K562 (cell line): ENCODE measurements around the gene BMP2. TPM values are rescaled to one million over a fixed set of nuclear protein-coding genes. Genes with fewer than 3 reads are reported as not detected.

Source experiments
- ATAC-seq: fragments of 200-7000 bp; cut with Tn5 transposase; 3 replicates; pipeline ENCODE4 v1.9.1; 2020; ENCODE audit warnings: moderate library complexity
- BruUV-seq: library from RNA; stranded (reverse); fragments of 400-500 nt; replicated peaks from 2 replicates; lab custom pipeline; 2021; lab: Mats Ljungman, UMichigan
- CTCF ChIA-PET: fragments of 300-600 bp; formaldehyde crosslinking; extraction: SDS; loops from one replicate; lab custom pipeline; 2021; ENCODE audit warnings: low intra/inter-chr PET ratio; lab: Yijun Ruan, JAX
- POLR2A ChIA-PET: fragments of 300-600, 350-650 bp; sonication (Branson Sonifier 250); formaldehyde crosslinking; extraction: SDS; loops from one replicate; lab custom pipeline; 2021; ENCODE audit warnings: antibody characterized with exemption, inconsistent platforms; lab: Yijun Ruan, JAX
- DNase-seq, 4 experiments: peaks; one replicate each; pipeline versions ENCODE4 v3.0.0 to v3.0.0-alpha.2; 2011 to 2018; ENCODE audit warnings: low spot score in 3 of 4, mixed read lengths in 3 of 4; ENCODE audit errors: extremely low read depth in 1 of 4
- FAIRE-seq: peaks from 2 replicates; lab custom pipeline; 2011; peaks lifted over from hg19 to GRCh38; lab: Jason Lieb, UNC
- H2AFZ ChIP-seq: 2 replicates; pipeline ENCODE4 v1.6.0; 2011; ENCODE audit warnings: low read depth, low read length, control low read depth, inconsistent platforms
- H3K27ac ChIP-seq: fragments of 200-600 bp; 3 replicates; pipeline ENCODE4 v1.8.0; 2011; ENCODE audit warnings: low read depth, mild to moderate bottlenecking, control low read depth, inconsistent platforms, low read length, moderate library complexity, mixed read lengths; ENCODE audit errors: extremely low read depth
- H3K27me3 ChIP-seq, 2 experiments: fragments of 300-600 bp in 1 of 2; 2 replicates in 1 of 2; 3 replicates in 1 of 2; pipeline versions ENCODE4 v1.6.0 to v1.8.0; 2011; ENCODE audit warnings: inconsistent platforms in 2 of 2, low read length in 2 of 2, mild to moderate bottlenecking in 1 of 2, mixed read lengths in 1 of 2, moderate library complexity in 1 of 2; ENCODE audit not compliant: control insufficient read depth in 2 of 2, insufficient read depth in 2 of 2
- H3K36me3 ChIP-seq: fragments of 300-600 bp; 3 replicates; pipeline ENCODE4 v1.8.0; 2011; ENCODE audit warnings: mild to moderate bottlenecking, low read length, inconsistent platforms; ENCODE audit not compliant: control insufficient read depth, insufficient read depth
- H3K4me1 ChIP-seq, 2 experiments: fragments of 200-600 bp in 1 of 2; replicated peaks in 1 of 2; 2 replicates in 1 of 2; 3 replicates in 1 of 2; pipeline versions ENCODE4 v1.5.1 to v1.8.0; 2011; ENCODE audit warnings: inconsistent platforms in 2 of 2, low read length in 2 of 2, mild to moderate bottlenecking in 1 of 2, mixed read lengths in 1 of 2, moderate library complexity in 1 of 2; ENCODE audit not compliant: control insufficient read depth in 2 of 2, insufficient read depth in 2 of 2
- H3K4me2 ChIP-seq: 2 replicates; pipeline ENCODE4 v1.6.1; 2011; ENCODE audit warnings: low read length, control low read depth, inconsistent platforms, mixed read lengths; ENCODE audit not compliant: insufficient read depth
- H3K4me3 ChIP-seq: fragments of 200-600 bp; sonication (generic), shearing (Covaris generic); 2 replicates; pipeline ENCODE4 v1.5.1; 2016; ENCODE audit warnings: control low read depth, inconsistent platforms
- H3K79me2 ChIP-seq: fragments of 200-600 bp; 3 replicates; pipeline ENCODE4 v1.8.0; 2011; ENCODE audit warnings: low read length, inconsistent platforms; ENCODE audit not compliant: control insufficient read depth, insufficient read depth
- H3K9ac ChIP-seq, 2 experiments: 2 replicates each; pipeline versions ENCODE4 v1.6.0 to v1.6.1; 2011; ENCODE audit warnings: low read depth in 2 of 2, low read length in 2 of 2, control low read depth in 1 of 2, inconsistent platforms in 1 of 2, mild to moderate bottlenecking in 1 of 2, mixed read lengths in 1 of 2; ENCODE audit not compliant: insufficient read depth in 1 of 2
- H3K9me1 ChIP-seq: one replicate; pipeline ENCODE4 v1.6.0; 2011; ENCODE audit warnings: inconsistent platforms, mild to moderate bottlenecking, low read length, moderate library complexity; ENCODE audit not compliant: control insufficient read depth, insufficient read depth
- H3K9me3 ChIP-seq: replicated peaks from 2 replicates; pipeline ENCODE4 v1.5.1; 2011; ENCODE audit warnings: low read depth, low read length, inconsistent platforms; ENCODE audit not compliant: control insufficient read depth, insufficient read depth
- H4K20me1 ChIP-seq: replicated peaks from 2 replicates; pipeline ENCODE4 v1.6.1; 2011; ENCODE audit warnings: low read length, inconsistent platforms, mixed read lengths; ENCODE audit not compliant: control insufficient read depth, insufficient read depth
- ARID1B ChIP-seq: fragments of 450-650 bp; IDR thresholded peaks from 2 replicates; pipeline ENCODE4 v1.6.1; 2016; ENCODE audit warnings: antibody characterized with exemption, mild to moderate bottlenecking, inconsistent platforms
- ARID2 ChIP-seq: fragments of 450-650 bp; IDR thresholded peaks from 2 replicates; pipeline ENCODE4 v1.6.1; 2017; ENCODE audit warnings: antibody characterized with exemption, mild to moderate bottlenecking
- BACH1 ChIP-seq: fragments of 200-800 bp; sonication (Bioruptor generic); IDR thresholded peaks from 2 replicates; pipeline ENCODE4 v1.6.1; 2016; ENCODE audit warnings: missing genetic modification characterization, missing compliant biosample characterization
- MECOM ChIP-seq: fragments of 250-450 bp; sonication (Bioruptor Pico); IDR thresholded peaks from 2 replicates; pipeline ENCODE4 v1.8.0; 2022; ENCODE audit warnings: inconsistent platforms
- MEF2A ChIP-seq: IDR thresholded peaks from 2 replicates; pipeline ENCODE4 v1.6.1; 2011; ENCODE audit warnings: low read depth, mild to moderate bottlenecking, low read length, moderate library complexity; ENCODE audit not compliant: control insufficient read depth
- THAP7 ChIP-seq: fragments of 250-450 bp; sonication (Bioruptor Pico); IDR thresholded peaks from 2 replicates; pipeline ENCODE4 v1.5.0; 2021
- ZBTB17 ChIP-seq: fragments of 450-650 bp; formaldehyde crosslinking; IDR thresholded peaks from 2 replicates; pipeline ENCODE4 v1.4.0; 2020; ENCODE audit warnings: mild to moderate bottlenecking
- ZBTB5 ChIP-seq: fragments of 450-650 bp; IDR thresholded peaks from 2 replicates; pipeline ENCODE4 v1.6.1; 2017; ENCODE audit warnings: antibody characterized with exemption
- ZNF184 ChIP-seq: sonication (generic); formaldehyde crosslinking; IDR thresholded peaks from 2 replicates; pipeline ENCODE4 v1.5.0; 2020; ENCODE audit warnings: missing genetic modification reagents
- WGBS: fragments of 100-300 bp; shearing (Covaris generic); methylation state at CpG from one replicate; pipeline ENCODE4 v1.1.6; 2016; ENCODE audit warnings: low coverage, mixed read lengths; ENCODE audit not compliant: insufficient coverage; ENCODE audit errors: missing lambda C conversion rate; 5-methylcytosine and 5-hydroxymethylcytosine counted together
- in situ Hi-C: fragments of 300-500 bp; cut with MboI; formaldehyde crosslinking; loops from 4 replicates; pipeline ENCODE4 v1.15.0; 2018; ENCODE audit warnings: inconsistent platforms, mixed read lengths
- intact Hi-C: fragments of 100-400 bp; cut with micrococcal nuclease; formaldehyde crosslinking; loops from 2 replicates; pipeline ENCODE4 v1.14.2; 2022
- polyA plus RNA-seq, 8 experiments: library from polyadenylated mRNA; depleted of rRNA in 4 of 8; stranded (reverse) in 5 of 8; unstranded in 3 of 8; fragments of >200 nt; fragmentation: Nextera tagmentation in 2 of 8; fragmentation: Illumina TruSeq in 1 of 8; extraction: Ambion mirVana in 2 of 8; extraction: Trizol in 1 of 8; gene quantifications; 2 replicates each; pipeline versions ENCODE4 v1.2.1 to v1.2.3, GENCODE V29; 2011 to 2014; ENCODE audit warnings: inconsistent platforms in 1 of 8, missing spikeins in 1 of 8
- total RNA-seq, 7 experiments: library from RNA; depleted of rRNA in 6 of 7; stranded (reverse); fragments of >200 nt in 6 of 7; fragmentation: Illumina TruSeq in 2 of 7; extraction: Trizol in 2 of 7; gene quantifications; 2 replicates each; pipeline versions ENCODE4 v1.2.1 to v1.2.3, GENCODE V29; 2011 to 2021; ENCODE audit warnings: low replicate concordance in 1 of 7
- TF ChIP-seq, protein P1 (sequence below): fragments of 250-450 bp; sonication (Bioruptor Pico); IDR thresholded peaks from 2 replicates; pipeline ENCODE4 v1.8.0; 2022; ENCODE audit warnings: moderate library complexity, mild to moderate bottlenecking, inconsistent platforms

The BMP2 gene
- total and polyA plus RNA-seq, 9 of the 15 experiments (the other 6 are each of a cell fraction or from before 2014, with no cell fraction given) = 0.01 to 0.07 (median 0.03) TPM; not detected in 5

DNA sequence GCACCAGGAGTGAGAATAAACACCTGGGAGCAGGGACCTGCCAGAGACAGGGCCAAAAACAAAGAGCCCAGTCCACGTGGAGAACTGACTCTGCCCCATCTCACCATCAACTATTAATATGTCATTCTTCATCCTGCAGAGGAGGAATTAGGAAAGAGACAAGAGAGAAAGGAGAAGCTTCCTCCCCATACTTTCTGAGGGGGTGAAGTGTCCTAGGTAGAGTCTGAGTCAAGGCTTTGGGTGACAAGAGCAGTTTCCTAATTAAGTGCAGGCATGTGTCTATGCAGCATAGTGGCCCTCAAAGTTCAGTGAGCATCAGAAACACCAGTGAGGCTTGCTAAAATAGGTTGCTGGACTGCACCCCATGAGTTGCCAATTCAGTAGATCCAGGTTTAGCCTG is 40.7 kb upstream of the BMP2 start:
- H3K27ac ChIP-seq = no peak overlapping the region
- WGBS = 0% methylated on average over 1 of the region's 1 CpG
- no peaks in the 10 kb centered on the region for H3K4me1 ChIP-seq
- intact Hi-C loops = no loop called here
- no peaks in the 10 kb centered on the region for H3K27me3 ChIP-seq
- no peaks in the 10 kb centered on the region for H4K20me1 ChIP-seq
- no peaks in the 10 kb centered on the region for H3K36me3 ChIP-seq
- H3K9me1 ChIP-seq = no peaks in the 10 kb centered on the region
- TF ChIP-seq ZNF184 = no peak
- TF ChIP-seq MEF2A = no peak
- no peak for TF ChIP-seq ZBTB17 (CRISPR knock-in tag)
- TF ChIP-seq ARID2 = no peak
- no peak for TF ChIP-seq ZBTB5
- no peak for TF ChIP-seq MECOM (CRISPR knock-in tag)
- TF ChIP-seq THAP7 (CRISPR knock-in tag) = no peak
- TF ChIP-seq ARID1B = no peak
- TF ChIP-seq BACH1 = no peak
- TF ChIP-seq, protein P1, sequence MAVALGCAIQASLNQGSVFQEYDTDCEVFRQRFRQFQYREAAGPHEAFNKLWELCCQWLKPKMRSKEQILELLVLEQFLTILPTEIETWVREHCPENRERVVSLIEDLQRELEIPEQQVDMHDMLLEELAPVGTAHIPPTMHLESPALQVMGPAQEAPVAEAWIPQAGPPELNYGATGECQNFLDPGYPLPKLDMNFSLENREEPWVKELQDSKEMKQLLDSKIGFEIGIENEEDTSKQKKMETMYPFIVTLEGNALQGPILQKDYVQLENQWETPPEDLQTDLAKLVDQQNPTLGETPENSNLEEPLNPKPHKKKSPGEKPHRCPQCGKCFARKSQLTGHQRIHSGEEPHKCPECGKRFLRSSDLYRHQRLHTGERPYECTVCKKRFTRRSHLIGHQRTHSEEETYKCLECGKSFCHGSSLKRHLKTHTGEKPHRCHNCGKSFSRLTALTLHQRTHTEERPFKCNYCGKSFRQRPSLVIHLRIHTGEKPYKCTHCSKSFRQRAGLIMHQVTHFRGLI (CRISPR knock-in tag) = no peak
- TF ChIP-seq, all 486 proteins: peak for 0
- no peaks in the 10 kb centered on the region for H3K9me3 ChIP-seq
- FAIRE-seq (no peak), ATAC-seq (no peak), DNase-seq (no peak)
- no peak overlapping the region for H3K4me2 ChIP-seq
- in situ Hi-C loops = no loop called here
- no peaks in the 10 kb centered on the region for H3K79me2 ChIP-seq
- ChIA-PET POLR2A (no interaction called here), CTCF (no interaction called here)
- no peak overlapping the region for H2AFZ ChIP-seq
- no peak overlapping the region for H3K4me3 ChIP-seq
- H3K9ac ChIP-seq = no peak overlapping the region
- BruUV-seq = no TSS peak
